Esophagus muscularis mucosa (tissue), 4 donors: ENCODE results near the gene LARGE1. TPM values are rescaled to one million over a fixed set of nuclear protein-coding genes. Genes with fewer than 3 reads are reported as not detected.

Experiments
- DNase-seq: peaks from one replicate; pipeline ENCODE4 v3.0.0-alpha.2; 2017; ENCODE audit errors: extremely low spot score
- H3K27ac ChIP-seq, 4 donors: fragments of 200-600 bp; sonication (generic); replicated peaks in 1 of 4; 1 replicate in 3 of 4; 2 replicates in 1 of 4; pipeline ENCODE4 v1.5.1; 2016 to 2019; ENCODE audit warnings: mild to moderate bottlenecking in 1 of 4
- H3K27me3 ChIP-seq, 4 donors: fragments of 200-600 bp; sonication (generic); one replicate each; pipeline versions ENCODE4 v1.5.1 to v1.6.0; 2016 to 2019
- H3K36me3 ChIP-seq, 4 donors: fragments of 200-600 bp; sonication (generic); one replicate each; pipeline ENCODE4 v1.5.1; 2016 to 2019
- H3K4me1 ChIP-seq, 4 donors: fragments of 200-600 bp; sonication (generic); one replicate each; pipeline ENCODE4 v1.5.1; 2016 to 2019
- H3K4me3 ChIP-seq, 4 donors: fragments of 200-600 bp; sonication (generic); 1 replicate in 2 of 4; 2 replicates in 2 of 4; pipeline ENCODE4 v1.5.1; 2016 to 2019; ENCODE audit warnings: mild to moderate bottlenecking in 4 of 4, moderate library complexity in 1 of 4
- H3K9me3 ChIP-seq, 4 donors: fragments of 200-600 bp; sonication (generic); 1 replicate in 3 of 4; 2 replicates in 1 of 4; pipeline ENCODE4 v1.5.1; 2016 to 2019
- CTCF ChIP-seq, 3 experiments: fragments of 200-600 bp in 2 of 3; fragments of 450-650 bp in 1 of 3; sonication (generic) in 2 of 3; IDR thresholded peaks; one replicate each; pipeline ENCODE4 v1.5.1; 2017 to 2019; ENCODE audit warnings: antibody characterized with exemption in 3 of 3, mild to moderate bottlenecking in 2 of 3, moderate library complexity in 1 of 3
- EP300 ChIP-seq: sonication (generic); formaldehyde crosslinking; IDR thresholded peaks from one replicate; pipeline ENCODE4 v1.6.1; 2017; ENCODE audit warnings: antibody characterized with exemption
- POLR2A ChIP-seq: fragments of 450-650 bp; IDR thresholded peaks from one replicate; pipeline ENCODE4 v1.6.1; 2017; ENCODE audit warnings: antibody characterized with exemption, moderate library complexity, mild to moderate bottlenecking, low read depth
- POLR2AphosphoS5 ChIP-seq, 2 donors: sonication (generic); formaldehyde crosslinking; IDR thresholded peaks; one replicate each; pipeline ENCODE4 v1.6.1; 2017; ENCODE audit warnings: antibody characterized with exemption in 2 of 2
- WGBS: methylation state at CpG from one replicate; pipeline ENCODE4 v1.1.5; 2018; 5-methylcytosine and 5-hydroxymethylcytosine counted together
- intact Hi-C: fragments of 100-400 bp; cut with DNase I; formaldehyde crosslinking; loops from one replicate; pipeline ENCODE4 v1.15.1; 2023
- total RNA-seq, 4 donors: library from RNA; depleted of rRNA; stranded (reverse); fragments of >200 nt; gene quantifications; one replicate each; pipeline versions ENCODE4 v1.1.0 to v1.2.1, GENCODE V29; 2016

LARGE1 gene
- total RNA-seq, result 10 to 100 TPM; 29.9 to 48.4 (median 32.4) TPM

- H3K36me3 ChIP-seq, result no peaks in the 10 kb centered on the region
- peaks cover 28 to 53% (median 42%) of the 10 kb centered on the region in 4 donors for H3K4me1 ChIP-seq
- peak within 1 kb of the TSS; percentile 70 to 95 (median 85) for H3K4me3 ChIP-seq
- no peaks in the 10 kb centered on the region for H3K27me3 ChIP-seq
- no peaks in the 10 kb centered on the region for H3K9me3 ChIP-seq
- no peak for DNase-seq
- intact Hi-C loops, result loop anchor here (10.0 kb wide), 1 partner anchor 195 kb away; no protein-coding TSS in a partner anchor
- WGBS, result 3% methylated on average over 6 of the region's 47 CpGs
- H3K27ac ChIP-seq, result peak within 1 kb of the TSS; percentile 88 to 92 (median 90)
- TF ChIP-seq CTCF (IDR thresholded peaks at IDR 0.05) (no peak), EP300 (no peak), POLR2AphosphoS5 (IDR thresholded peaks at IDR 0.05) (no peak)
These were observed at the start of gene LARGE1 for GRCh38 chr22:33920197-33920540. Gene LARGE1, minus strand, starts transcription at chr22:33920476.

- H3K4me3 ChIP-seq, result no peak overlapping the region
- H3K27ac ChIP-seq, result no peak overlapping the region
- peaks cover 0 to 10% (median 0%) of the 10 kb centered on the region in 4 donors for H3K27me3 ChIP-seq
- TF ChIP-seq EP300 (no peak), CTCF (IDR thresholded peaks at IDR 0.05) (no peak), POLR2A (no peak), POLR2AphosphoS5 (IDR thresholded peaks at IDR 0.05) (no peak)
- DNase-seq, result no peak
- H3K9me3 ChIP-seq, result no peaks in the 10 kb centered on the region
- H3K4me1 ChIP-seq, result no peaks in the 10 kb centered on the region
- intact Hi-C loops, result no loop called here
- H3K36me3 ChIP-seq, result no peaks in the 10 kb centered on the region
These were observed 48.8 kb upstream of the LARGE1 start for GRCh38 chr22:33969045-33969444.

GRCh38 chr22:33964121-33964520 lies 43.8 kb upstream of the LARGE1 start:
- TF ChIP-seq POLR2A, result no peak
- TF ChIP-seq EP300, result no peak
- no peak for TF ChIP-seq POLR2AphosphoS5 (IDR thresholded peaks at IDR 0.05)
- 44% methylated on average over 1 of the region's 1 CpG for WGBS

GRCh38 chr22:33962409-33962808 lies 42.1 kb upstream of the LARGE1 start:
- 84% methylated on average over 7 of the region's 7 CpGs for WGBS
- intact Hi-C loops, result no loop called here

More at GRCh38 chr22:33964121-33964520, 43.8 kb upstream of the LARGE1 start:
- no peaks in the 10 kb centered on the region for H3K36me3 ChIP-seq
- no peak overlapping the region for H3K27ac ChIP-seq
- H3K27me3 ChIP-seq, result no peaks in the 10 kb centered on the region
- no peaks in the 10 kb centered on the region for H3K4me1 ChIP-seq
- no peak overlapping the region for H3K4me3 ChIP-seq
- intact Hi-C loops, result no loop called here
- no peak for DNase-seq
- H3K9me3 ChIP-seq, result no peaks in the 10 kb centered on the region

GRCh38 chr22:33958741-33959140 lies 38.5 kb upstream of the LARGE1 start:
- no peaks in the 10 kb centered on the region for H3K36me3 ChIP-seq
- intact Hi-C loops, result no loop called here
- no peaks in the 10 kb centered on the region for H3K9me3 ChIP-seq
- no peaks in the 10 kb centered on the region for H3K27me3 ChIP-seq
- H3K4me1 ChIP-seq, result no peaks in the 10 kb centered on the region
- H3K4me3 ChIP-seq, result no peak overlapping the region
- no peak overlapping the region for H3K27ac ChIP-seq
- DNase-seq, result no peak
- TF ChIP-seq CTCF (IDR thresholded peaks at IDR 0.05) (no peak), EP300 (no peak), POLR2AphosphoS5 (IDR thresholded peaks at IDR 0.05) (no peak), POLR2A (no peak)

More at GRCh38 chr22:33962409-33962808, 42.1 kb upstream of the LARGE1 start:
- H3K4me3 ChIP-seq, result no peak overlapping the region
- H3K27ac ChIP-seq, result no peak overlapping the region
- no peaks in the 10 kb centered on the region for H3K36me3 ChIP-seq
- TF ChIP-seq POLR2AphosphoS5 (IDR thresholded peaks at IDR 0.05), result no peak
- TF ChIP-seq CTCF (IDR thresholded peaks at IDR 0.05), result no peak
- no peak for TF ChIP-seq EP300
- no peak for TF ChIP-seq POLR2A
- H3K27me3 ChIP-seq, result no peaks in the 10 kb centered on the region
- no peaks in the 10 kb centered on the region for H3K4me1 ChIP-seq
- DNase-seq, result no peak
- H3K9me3 ChIP-seq, result no peaks in the 10 kb centered on the region
